Stimulated activated CD8-positive, alpha-beta memory T cell treated with anti-CD3 and anti-CD28 coated beads, Interleukin-2, amount 100 ng/mL, for 48 hours (primary cell): ENCODE measurements around the gene UXT.
A peak's percentile ranks its signal among the peaks of the same experiment; 100 is the strongest.
"Not testable (repeated sequence)": the region's sequence is repeated elsewhere in the genome, so short reads cannot be mapped to it uniquely, and the experiment has no call there.

Experiments used
- DNase-seq, 2 donors: peaks; one replicate each; pipeline ENCODE4 v3.0.0-alpha.2; 2020; ENCODE audit warnings: low read depth in 2 of 2

Gene UXT

DNA sequence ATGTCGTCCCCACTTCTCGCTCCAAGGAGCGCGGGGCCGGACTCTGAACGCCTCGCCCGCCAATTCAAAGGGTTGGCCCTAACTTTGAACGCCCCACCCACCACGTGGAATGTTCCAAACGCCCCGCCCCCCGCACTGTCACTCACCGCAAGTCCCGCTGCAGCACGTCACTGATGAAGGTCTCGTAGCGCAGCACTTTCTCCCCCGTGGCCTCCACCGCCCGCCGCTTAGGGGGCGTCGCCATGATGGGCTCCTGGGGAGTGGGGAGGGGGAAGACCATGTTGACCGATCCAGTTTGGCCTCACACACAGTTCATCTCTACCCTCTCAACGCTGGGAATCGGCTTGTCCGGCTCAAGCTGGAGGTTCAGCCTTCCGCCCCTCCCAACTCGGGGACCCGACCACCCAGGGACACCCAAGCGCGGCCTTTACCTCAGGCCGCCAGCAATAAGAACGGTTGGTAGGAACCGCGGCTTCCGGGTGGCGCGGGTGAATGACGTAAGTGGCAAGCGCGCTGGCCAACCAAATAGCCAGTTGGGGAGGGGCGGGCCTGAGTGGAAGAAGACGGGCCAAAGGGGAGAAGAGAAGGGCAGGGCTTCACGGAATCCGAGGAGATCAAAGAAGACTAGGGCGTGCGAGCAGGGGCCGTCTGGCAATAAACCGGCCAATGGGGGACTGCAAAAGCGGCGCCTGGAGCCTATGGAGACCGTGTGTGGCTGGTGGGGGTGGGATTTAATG lies at the start of gene UXT:
Gene UXT (minus strand): TSS at position 497 of the 737 bp plus-strand sequence. CDS start 253 bp downstream, at position 244.
- DNase-seq, result peak; percentile 82 to 88

- no peak for DNase-seq
Measured at GRCh38 chrX:47707031-47707780, 48.2 kb upstream of the UXT start.

DNA sequence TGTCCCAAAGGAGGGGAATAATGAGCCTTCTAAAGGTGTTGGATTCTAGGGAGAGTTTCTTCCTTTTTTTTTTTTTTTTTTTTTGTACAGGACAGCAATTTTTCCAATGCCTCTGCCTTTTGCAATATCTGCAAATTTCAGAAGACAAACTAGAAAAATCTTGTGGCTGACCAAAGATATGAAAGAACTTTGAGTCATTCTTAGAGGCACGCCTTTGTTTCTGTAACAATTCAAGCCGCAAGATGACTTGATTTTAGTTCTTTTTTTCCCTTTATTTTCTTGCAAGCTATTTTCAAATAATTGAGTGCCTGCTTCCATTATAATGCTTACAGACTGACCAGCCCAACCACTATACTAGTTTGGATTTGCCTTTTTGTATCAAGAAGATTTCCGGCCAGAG lies 47.6 kb upstream of the UXT start:
- no peak for DNase-seq

DNA sequence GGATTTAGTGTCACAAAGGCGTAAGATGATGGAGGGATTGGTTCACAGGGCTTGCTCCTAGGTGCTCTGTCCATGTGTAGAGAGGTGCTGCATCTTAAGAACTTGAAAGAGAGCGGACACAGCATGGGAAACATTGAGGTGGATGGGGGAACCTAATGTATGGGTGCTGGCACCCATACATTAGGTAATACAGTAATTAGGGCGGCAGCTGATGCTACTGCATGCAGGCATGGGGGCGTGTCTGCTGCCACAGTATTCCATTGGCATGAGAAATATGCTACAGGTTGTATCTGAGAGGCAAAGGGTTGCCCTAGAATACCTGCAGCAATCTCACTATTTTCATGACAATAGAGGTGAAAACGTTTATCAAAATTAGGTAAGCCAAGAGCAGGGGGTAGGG lies 45.8 kb upstream of the UXT start:
- no peak for DNase-seq

GRCh38 chrX:47697181-47697580 lies 38.2 kb upstream of the UXT start:
- DNase-seq, result no peak

DNA sequence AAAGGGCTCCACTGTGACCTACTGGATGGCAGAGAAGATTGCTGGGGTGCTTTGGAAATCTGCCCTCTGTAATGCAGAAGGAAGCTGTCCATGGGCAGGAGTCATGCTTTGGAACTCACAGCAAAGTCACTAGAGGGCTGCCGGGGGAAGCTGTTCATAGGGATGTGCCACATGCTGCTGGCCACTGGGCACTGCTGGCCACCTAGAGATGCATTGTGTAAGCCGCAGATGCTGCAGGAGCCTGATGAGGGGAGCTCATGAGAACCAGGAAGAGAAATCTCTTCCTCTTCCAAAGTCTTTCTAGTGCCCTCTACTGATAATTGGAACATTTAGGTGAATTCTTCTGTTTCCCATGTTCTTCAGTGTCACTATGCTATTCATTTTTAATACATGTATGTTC lies 31.2 kb upstream of the UXT start:
- no peak for DNase-seq

DNA sequence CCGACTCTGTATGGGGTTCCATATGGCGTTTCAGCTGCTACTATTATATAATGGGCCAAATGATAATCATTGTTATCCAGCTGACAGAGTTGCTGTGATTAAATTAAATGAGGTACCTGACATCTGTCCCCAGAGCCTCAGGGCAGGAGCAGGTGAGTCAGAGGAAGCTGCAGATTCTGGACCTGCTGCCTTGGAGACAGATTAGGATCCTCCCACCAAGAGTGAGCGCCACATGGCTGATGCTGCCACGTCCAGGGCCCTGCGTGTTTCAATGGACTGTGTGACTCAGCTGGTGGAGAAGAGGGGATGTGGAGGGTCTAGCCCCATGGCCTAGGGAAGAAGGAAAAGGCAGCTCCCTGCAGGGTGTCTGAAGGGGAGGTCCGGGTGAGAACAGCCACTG lies 28.3 kb upstream of the UXT start:
- no peak for DNase-seq

DNA sequence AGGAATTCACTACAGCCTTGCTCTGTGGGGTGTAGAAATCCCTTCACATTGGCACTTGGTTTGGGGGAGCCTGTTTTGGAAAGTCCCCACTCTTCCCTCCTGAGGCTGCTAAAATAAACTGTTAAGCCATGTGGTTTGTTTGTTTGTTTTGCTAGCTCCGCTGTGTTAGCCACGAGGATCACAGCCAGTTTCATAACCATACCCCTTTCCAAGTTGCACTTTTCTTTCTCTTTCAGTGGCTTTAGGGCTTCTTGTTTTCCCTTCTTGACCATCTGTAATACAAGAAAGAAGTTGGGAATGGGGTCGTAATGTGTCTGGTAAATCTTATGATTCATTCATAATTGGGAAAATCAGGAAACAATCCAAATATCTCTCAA lies 24.8 kb upstream of the UXT start:
- DNase-seq, result no peak

GRCh38 chrX:47683184-47683828 lies 24.3 kb upstream of the UXT start:
- DNase-seq, result no peak

GRCh38 chrX:47675959-47676859 lies 17.2 kb upstream of the UXT start:
- not testable (repeated sequence) for DNase-seq

- no peak for DNase-seq
Measured at GRCh38 chrX:47674776-47675175, 15.8 kb upstream of the UXT start.

DNA sequence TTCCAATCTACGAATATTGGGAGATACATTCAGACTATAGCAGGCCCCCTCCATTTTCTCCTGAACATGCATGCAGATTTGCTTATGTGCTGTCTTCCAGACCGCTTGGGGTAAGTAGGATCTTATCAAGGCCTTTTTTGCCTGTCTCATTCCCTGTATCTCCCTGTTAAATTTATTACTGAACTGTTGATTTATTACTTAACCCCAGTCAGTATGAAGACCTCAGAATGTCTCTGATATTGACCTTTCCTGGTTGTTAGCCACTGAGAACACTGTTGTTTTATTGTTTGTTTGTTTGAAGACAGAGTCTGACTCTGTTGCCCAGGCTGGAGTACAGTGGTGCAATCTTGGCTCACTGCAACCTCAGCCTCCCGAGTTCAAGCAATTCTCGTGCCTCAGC lies 6.8 kb upstream of the UXT start:
- not testable (repeated sequence) for DNase-seq

- no peak for DNase-seq
Measured at GRCh38 chrX:47664737-47665136, 5.8 kb upstream of the UXT start.

DNA sequence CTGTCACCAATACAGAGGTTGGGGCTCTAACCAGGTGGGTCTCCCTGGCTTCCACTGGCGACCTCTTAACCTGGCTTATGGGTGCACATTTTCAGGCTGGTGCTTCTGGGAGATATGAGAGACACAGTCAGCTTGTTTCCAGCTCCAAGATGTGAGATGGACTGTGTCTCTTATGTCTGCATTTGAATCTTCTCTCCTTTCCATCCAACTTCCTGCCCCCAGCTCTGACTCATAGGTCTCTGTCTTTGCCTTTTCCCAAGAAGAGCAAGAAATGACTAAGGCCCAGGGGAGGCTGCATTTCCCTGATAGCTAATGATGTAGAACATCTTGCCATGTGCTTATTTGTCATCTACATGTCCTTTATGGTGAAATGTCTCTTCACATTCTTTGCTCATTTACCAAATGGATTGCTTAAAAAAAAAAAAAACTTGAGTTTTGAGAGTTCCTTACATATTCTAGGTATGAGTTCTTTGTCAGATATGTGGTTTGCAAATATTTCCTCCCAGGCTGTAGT lies 3.2 kb upstream of the UXT start:
- peak in 1 of 2 donors; percentile 29 for DNase-seq

DNA sequence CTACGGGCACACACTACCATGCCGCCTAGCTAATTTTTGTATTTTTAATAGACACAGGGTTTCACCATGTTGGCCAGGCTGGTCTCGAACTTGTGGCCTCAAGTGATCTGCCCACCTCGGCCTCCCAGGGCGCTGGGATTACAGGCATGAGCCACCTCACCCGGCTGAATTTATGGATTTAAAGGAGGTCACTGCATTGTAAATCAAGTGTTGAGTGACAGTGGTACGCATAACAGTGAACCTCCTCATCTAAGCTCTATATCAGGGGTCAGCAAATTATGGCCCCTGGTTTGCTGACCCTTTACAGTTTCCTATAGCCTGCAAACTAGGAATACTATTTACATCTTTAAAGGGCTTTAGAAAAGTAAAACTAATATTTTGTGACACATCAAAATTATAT lies 2.6 kb upstream of the UXT start:
- DNase-seq, result no peak

- DNase-seq, result no peak
Measured at GRCh38 chrX:47659421-47659726, 394 bp upstream of the UXT start.

DNA sequence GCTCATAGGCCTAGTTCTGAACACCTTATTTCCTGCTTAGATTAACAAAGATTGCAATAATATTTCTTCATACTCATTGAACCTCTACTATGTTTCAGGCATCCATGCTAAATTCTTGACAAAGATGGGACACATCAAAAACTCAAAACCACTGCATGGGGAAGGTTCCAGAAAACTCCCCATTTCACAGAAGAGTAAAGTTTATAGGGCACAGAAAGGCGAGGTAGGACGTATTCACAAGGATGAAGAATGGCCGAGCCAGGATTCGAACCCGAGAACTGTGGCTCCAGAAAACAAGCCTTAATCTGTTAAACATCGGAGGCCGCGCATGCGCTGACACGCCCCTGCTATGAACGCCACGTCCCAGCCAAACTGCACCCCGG lies 688 bp downstream of the UXT start:
- no peak for DNase-seq

DNA sequence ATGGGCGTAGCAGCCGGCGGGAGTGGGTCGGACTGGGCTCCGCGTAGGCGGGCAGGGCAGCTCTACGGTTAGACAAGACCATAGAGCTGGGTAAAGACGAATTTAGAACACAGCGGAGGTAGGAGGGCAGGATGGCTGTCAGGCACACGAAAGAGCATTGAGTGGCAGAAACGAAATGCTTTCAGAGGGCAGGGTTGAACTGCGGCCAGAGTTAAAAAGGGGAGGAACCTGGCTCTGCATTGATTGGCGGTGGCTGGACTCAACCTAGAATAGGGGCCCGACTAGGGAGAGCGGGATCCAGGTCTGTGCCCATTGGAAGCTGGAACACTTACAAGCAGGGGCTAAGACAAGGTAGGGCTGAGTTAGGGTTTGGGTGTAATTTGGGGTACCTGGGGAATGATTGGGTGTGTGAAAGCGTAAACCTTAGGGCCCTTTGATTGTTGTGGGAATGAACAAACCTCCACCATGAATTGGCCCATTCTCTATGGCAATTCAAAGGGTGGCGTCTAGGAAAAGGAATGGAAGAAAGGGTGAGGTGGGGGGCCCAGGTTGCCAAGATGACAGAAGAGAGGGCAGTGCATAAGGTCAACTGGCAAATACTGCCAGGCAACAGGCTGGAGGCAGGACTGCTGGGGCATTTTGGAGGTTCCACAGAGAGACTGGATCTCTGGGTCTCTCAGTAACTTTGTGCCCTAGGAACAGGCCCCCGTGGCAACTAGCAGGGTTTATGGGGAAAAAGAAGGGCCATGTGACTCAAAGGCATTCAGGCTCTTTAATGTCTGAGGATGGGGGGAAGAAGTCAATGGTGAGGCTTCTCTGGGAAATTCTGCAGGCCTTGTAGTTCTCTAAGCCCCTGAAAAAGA lies 7.7 kb downstream of the UXT start:
- DNase-seq, result no peak

DNA sequence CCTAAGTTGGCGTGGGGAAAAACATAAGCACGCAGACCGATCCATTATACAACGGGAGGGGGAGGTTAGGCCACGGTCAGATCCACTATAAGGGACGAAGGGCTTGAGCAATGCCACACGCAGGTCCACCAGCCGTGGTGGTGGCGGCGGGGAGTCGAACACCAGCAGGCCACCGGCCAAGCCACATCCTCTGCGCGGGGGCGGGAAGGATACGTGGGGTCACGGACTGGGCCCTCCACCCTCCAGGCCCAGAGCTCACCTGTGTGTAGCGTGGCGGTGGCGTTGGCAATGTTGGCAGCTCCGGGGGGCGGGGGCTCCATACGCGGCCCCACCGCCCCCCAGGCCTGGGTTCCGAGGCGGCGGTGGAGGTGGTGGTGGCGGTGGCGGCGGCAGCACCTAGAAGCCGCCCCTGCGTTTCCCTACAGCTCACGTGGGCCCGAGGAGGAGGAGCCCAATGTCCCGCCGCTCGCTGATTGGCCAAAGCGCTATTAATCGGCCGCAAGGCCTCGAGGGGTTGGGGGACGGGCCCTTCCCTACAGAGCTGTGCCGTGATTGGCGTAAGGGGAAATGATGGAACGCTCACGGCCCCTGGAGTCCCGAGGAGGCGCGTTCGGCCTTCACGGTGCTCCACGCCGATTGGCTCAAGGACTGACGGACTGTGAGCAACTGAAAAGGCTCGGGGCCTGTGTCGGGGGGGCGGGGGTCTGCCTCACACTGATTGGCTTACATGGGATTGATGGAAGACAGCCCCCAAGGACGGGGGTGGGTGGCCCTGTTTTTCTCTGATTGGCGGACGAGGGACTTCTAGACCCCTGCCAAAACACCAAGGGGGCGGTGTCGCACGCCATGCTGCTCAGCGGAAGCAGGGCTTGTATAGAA lies 8.6 kb downstream of the UXT start, which contains the start of gene ELK1:
Gene ELK1 (minus strand): TSS at position 400 of the 879 bp plus-strand sequence. CDS start 9,122 bp downstream, outside the sequence.
- DNase-seq, result peak; percentile 70 to 79

- DNase-seq, result no peak
Measured at GRCh38 chrX:47649781-47650163, 9.2 kb downstream of the UXT start.
